ENCODE data around the gene SH3BP5. TPM values are rescaled to one million over a fixed set of nuclear protein-coding genes. Genes with fewer than 3 reads are reported as not detected.

Gene SH3BP5
- total RNA-seq, 1 donor from 2014 or later = 5.2 TPM

GRCh38 chr3:15294929-15295328, 37.5 kb downstream of the SH3BP5 start:
- Mint-ChIP-seq H3K36me3 (ENCODE audit: low read depth) (no peaks in the 10 kb centered on the region), H3K4me3 (no peak overlapping the region), H3K27ac (ENCODE audit: unreplicated experiment) (no peak overlapping the region), H3K9me3 (no peaks in the 10 kb centered on the region), H3K4me1 (no peaks in the 10 kb centered on the region), H3K27me3 (ENCODE audit: low read depth) (no peaks in the 10 kb centered on the region)
- DNase-seq (ENCODE audit: low read depth, low spot score) = no peak
- TF ChIP-seq, protein P1, sequence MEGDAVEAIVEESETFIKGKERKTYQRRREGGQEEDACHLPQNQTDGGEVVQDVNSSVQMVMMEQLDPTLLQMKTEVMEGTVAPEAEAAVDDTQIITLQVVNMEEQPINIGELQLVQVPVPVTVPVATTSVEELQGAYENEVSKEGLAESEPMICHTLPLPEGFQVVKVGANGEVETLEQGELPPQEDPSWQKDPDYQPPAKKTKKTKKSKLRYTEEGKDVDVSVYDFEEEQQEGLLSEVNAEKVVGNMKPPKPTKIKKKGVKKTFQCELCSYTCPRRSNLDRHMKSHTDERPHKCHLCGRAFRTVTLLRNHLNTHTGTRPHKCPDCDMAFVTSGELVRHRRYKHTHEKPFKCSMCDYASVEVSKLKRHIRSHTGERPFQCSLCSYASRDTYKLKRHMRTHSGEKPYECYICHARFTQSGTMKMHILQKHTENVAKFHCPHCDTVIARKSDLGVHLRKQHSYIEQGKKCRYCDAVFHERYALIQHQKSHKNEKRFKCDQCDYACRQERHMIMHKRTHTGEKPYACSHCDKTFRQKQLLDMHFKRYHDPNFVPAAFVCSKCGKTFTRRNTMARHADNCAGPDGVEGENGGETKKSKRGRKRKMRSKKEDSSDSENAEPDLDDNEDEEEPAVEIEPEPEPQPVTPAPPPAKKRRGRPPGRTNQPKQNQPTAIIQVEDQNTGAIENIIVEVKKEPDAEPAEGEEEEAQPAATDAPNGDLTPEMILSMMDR (conservative IDR thresholded peaks at IDR 0.05) = no peak

DNA sequence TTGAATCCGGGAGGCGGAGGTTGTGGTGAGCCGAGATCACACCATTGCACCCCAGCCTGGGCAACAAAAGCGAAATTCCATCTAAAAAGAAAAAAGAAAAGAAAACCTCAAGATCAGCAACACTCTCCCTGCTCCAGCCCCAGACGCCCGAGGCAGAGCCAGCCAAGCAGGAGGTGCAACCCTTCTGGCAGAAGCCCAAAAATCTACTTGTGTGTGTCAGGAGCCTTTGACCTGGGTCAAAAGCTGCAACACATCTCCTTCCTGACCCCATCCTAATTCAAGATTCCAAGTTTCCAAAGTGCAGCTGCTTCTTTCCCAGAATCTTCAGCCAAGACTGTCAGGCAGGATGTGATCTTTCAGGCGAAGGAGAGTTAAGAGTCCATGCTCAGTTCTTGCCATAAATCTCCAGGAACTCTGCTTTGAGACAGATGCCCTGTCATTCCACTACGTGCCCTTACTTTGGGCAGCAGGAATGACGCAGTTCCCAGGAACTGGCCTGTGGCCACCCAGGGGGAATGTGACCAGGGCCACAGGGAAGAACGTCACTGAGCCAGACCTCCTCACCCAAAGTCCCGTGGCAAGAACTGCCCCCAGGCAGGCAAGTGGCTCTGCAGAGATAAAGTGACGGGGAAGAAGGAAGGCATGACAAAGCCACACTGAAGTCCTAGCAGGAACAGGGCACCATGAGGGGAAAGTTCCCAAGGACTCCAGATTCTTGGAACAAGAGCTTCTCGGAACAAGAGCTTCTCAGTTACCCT, 39.4 kb downstream of the SH3BP5 start:
- Mint-ChIP-seq H3K4me3 (no peak overlapping the region), H3K36me3 (ENCODE audit: low read depth) (no peaks in the 10 kb centered on the region), H3K9me3 (peaks cover 2% of the 10 kb centered on the region), H3K27me3 (ENCODE audit: low read depth) (no peaks in the 10 kb centered on the region), H3K27ac (ENCODE audit: unreplicated experiment) (peak overlapping the region; percentile 52), H3K4me1 (no peaks in the 10 kb centered on the region)
- TF ChIP-seq, protein P1 (conservative IDR thresholded peaks at IDR 0.05) = no peak
- DNase-seq (ENCODE audit: low read depth, low spot score) = no peak

DNA sequence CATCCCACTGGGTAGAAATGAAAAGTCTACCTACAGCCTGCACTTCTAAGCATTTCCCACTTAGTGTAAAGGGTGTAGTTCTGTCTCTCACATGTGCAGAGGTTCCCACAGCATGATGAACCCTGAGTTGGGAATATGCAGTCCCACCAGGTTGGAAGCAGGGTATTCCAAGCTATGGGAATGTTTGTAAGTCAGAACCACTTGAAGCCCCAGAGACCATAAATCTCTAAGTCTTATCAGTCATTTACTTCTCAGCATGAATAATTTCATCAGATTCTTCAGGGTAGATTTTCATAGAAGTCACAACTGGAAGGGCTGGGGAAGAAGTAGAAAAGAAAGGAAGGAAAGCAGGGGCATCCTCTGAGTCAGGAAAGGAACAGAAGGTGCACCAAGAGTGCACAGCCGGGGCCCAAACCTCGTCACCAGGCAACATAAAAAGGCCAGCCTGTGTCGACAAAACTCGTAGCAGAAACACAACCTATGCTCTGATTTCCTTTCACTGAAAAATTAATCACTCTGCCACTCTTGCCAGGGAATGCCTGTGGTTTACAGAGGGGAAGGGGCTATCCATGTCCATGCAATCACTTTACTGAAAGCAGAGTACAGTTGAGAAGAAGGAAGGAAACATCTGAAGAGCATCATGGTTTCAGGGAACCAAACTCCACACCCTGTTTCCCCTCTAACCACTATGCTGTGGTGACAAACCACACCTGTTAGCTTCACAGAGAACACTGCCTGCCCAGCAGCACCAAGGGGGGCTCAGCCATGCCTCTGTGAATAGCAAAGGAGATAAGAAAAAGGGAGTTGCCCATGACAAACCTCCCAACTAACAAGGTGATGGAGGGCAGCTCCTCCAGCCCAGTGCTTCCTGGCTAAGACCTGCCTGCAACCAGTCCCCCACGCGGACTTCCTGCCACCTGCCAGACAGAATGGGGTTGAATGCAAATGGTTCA, 40.5 kb downstream of the SH3BP5 start:
- H3K9me3 Mint-ChIP-seq = peaks cover 2% of the 10 kb centered on the region
- TF ChIP-seq, protein P1 (conservative IDR thresholded peaks at IDR 0.05) = no peak

DNA sequence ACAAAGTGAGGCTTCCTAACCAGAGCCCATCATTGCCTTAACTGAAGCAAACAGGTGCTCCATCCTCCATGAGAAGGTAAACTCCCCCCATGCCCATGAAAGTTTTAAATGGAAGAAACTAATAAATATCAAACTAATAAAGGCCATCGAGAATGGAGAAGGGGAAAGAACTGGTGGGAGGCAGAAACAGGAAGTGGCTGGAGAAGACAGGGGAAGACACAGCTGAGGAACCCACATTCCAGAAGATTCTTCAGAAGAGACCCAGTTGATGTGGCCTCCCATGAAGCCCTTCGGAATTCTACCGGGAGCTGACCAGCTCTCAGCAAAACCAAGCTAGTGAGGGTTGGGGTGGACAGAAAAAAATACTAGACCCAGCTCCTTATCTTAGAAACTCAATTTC, 41.6 kb downstream of the SH3BP5 start:
- TF ChIP-seq, protein P1 (conservative IDR thresholded peaks at IDR 0.05) = no peak
- Mint-ChIP-seq H3K36me3 (ENCODE audit: low read depth) (no peaks in the 10 kb centered on the region), H3K27ac (ENCODE audit: unreplicated experiment) (no peak overlapping the region), H3K4me1 (no peaks in the 10 kb centered on the region), H3K9me3 (peaks cover 2% of the 10 kb centered on the region), H3K27me3 (ENCODE audit: low read depth) (no peaks in the 10 kb centered on the region), H3K4me3 (no peak overlapping the region)
- no peak for DNase-seq (ENCODE audit: low read depth, low spot score)

More for the DNA sequence above, 40.5 kb downstream of the SH3BP5 start:
- Mint-ChIP-seq H3K4me1 (no peaks in the 10 kb centered on the region), H3K27ac (ENCODE audit: unreplicated experiment) (no peak overlapping the region), H3K36me3 (ENCODE audit: low read depth) (no peaks in the 10 kb centered on the region), H3K4me3 (no peak overlapping the region), H3K27me3 (ENCODE audit: low read depth) (no peaks in the 10 kb centered on the region)
- DNase-seq (ENCODE audit: low read depth, low spot score) = no peak

- no peaks in the 10 kb centered on the region for H3K36me3 Mint-ChIP-seq (ENCODE audit: low read depth)
- no peak overlapping the region for H3K27ac Mint-ChIP-seq (ENCODE audit: unreplicated experiment)
- H3K4me3 Mint-ChIP-seq = no peak overlapping the region
- DNase-seq (ENCODE audit: low read depth, low spot score) = no peak
- no peaks in the 10 kb centered on the region for H3K27me3 Mint-ChIP-seq (ENCODE audit: low read depth)
- H3K9me3 Mint-ChIP-seq = peaks cover 2% of the 10 kb centered on the region
- TF ChIP-seq, protein P1 (conservative IDR thresholded peaks at IDR 0.05) = no peak
- H3K4me1 Mint-ChIP-seq = no peaks in the 10 kb centered on the region
Observed at GRCh38 chr3:15289661-15290060, 42.7 kb downstream of the SH3BP5 start.
